Retinal pigment epithelial cell (primary cell): ENCODE data around the gene NCKAP5.

Experiments used
- DNase-seq: peaks from one replicate; pipeline ENCODE4 v3.0.0-alpha.2; 2010; ENCODE audit warnings: low read depth
- H3K4me3 ChIP-seq: 2 replicates; pipeline ENCODE4 v1.5.1; 2011; ENCODE audit warnings: mild to moderate bottlenecking, low read length, control low read depth, moderate library complexity
- CTCF ChIP-seq: conservative IDR thresholded peaks from 2 replicates; pipeline ENCODE4 v1.5.1; 2011; ENCODE audit warnings: low read depth, low read length, control low read depth, inconsistent platforms

Gene NCKAP5

GRCh38 chr2:133462811-133463210, 105.5 kb downstream of the NCKAP5 start:
- H3K4me3 ChIP-seq = no peak overlapping the region
- no peak for DNase-seq
- TF ChIP-seq CTCF = no peak

GRCh38 chr2:133461484-133461883, 106.8 kb downstream of the NCKAP5 start:
- TF ChIP-seq CTCF = no peak
- no peak for DNase-seq
- no peak overlapping the region for H3K4me3 ChIP-seq

GRCh38 chr2:133459590-133459989, 108.7 kb downstream of the NCKAP5 start:
- no peak for TF ChIP-seq CTCF
- no peak overlapping the region for H3K4me3 ChIP-seq
- no peak for DNase-seq

GRCh38 chr2:133458280-133458679, 110.0 kb downstream of the NCKAP5 start:
- H3K4me3 ChIP-seq = no peak overlapping the region
- TF ChIP-seq CTCF = no peak
- no peak for DNase-seq

- no peak for TF ChIP-seq CTCF
These were observed 110.4 kb downstream of the NCKAP5 start for GRCh38 chr2:133457861-133458260.

GRCh38 chr2:133456971-133457370, 111.3 kb downstream of the NCKAP5 start:
- H3K4me3 ChIP-seq = no peak overlapping the region
- no peak for DNase-seq
- TF ChIP-seq CTCF = no peak

More at GRCh38 chr2:133457861-133458260, 110.4 kb downstream of the NCKAP5 start:
- no peak for DNase-seq
- no peak overlapping the region for H3K4me3 ChIP-seq

GRCh38 chr2:133456156-133456555, 112.1 kb downstream of the NCKAP5 start:
- H3K4me3 ChIP-seq = no peak overlapping the region
- TF ChIP-seq CTCF = no peak
- no peak for DNase-seq
